RWPE2 (cell line): ENCODE results near the gene USP7.

ENCODE experiments used
- ATAC-seq: fragments of 200-7000 bp; cut with Tn5 transposase; 3 replicates; pipeline ENCODE4 v1.9.1; 2021; ENCODE audit warnings: low read depth
- DNase-seq: peaks from one replicate; pipeline ENCODE4 v3.0.0-alpha.2; 2020; ENCODE audit warnings: low spot score
- H3K27ac ChIP-seq: fragments of 450-650 bp; 2 replicates; pipeline ENCODE4 v1.5.1; 2017; ENCODE audit warnings: mild to moderate bottlenecking; ENCODE audit not compliant: poor library complexity, severe bottlenecking
- H3K27me3 ChIP-seq: fragments of 250-450 bp; sonication (Bioruptor Pico); 2 replicates; pipeline ENCODE4 v1.5.1; 2021; ENCODE audit warnings: mild to moderate bottlenecking, moderate library complexity; ENCODE audit not compliant: insufficient read depth, poor library complexity, severe bottlenecking
- H3K36me3 ChIP-seq: fragments of 250-450 bp; sonication (Bioruptor Pico); 2 replicates; pipeline ENCODE4 v1.5.1; 2020; ENCODE audit warnings: low read depth, mild to moderate bottlenecking, moderate library complexity
- H3K4me1 ChIP-seq: fragments of 250-450 bp; sonication (Bioruptor Pico); 2 replicates; pipeline ENCODE4 v1.5.1; 2021; ENCODE audit warnings: mild to moderate bottlenecking, moderate library complexity; ENCODE audit not compliant: insufficient read depth, poor library complexity, severe bottlenecking
- H3K4me3 ChIP-seq: fragments of 250-450 bp; sonication (Bioruptor Pico); 2 replicates; pipeline ENCODE4 v1.5.1; 2021; ENCODE audit warnings: mild to moderate bottlenecking, moderate library complexity; ENCODE audit not compliant: severe bottlenecking
- H3K9me3 ChIP-seq: fragments of 250-450 bp; sonication (Bioruptor Pico); 2 replicates; pipeline ENCODE4 v1.5.1; 2021; ENCODE audit warnings: mild to moderate bottlenecking, moderate library complexity; ENCODE audit not compliant: severe bottlenecking
- CTCF ChIP-seq: fragments of 450-650 bp; IDR thresholded peaks from one replicate; pipeline ENCODE4 v1.5.1; 2017; ENCODE audit warnings: mild to moderate bottlenecking, moderate library complexity; ENCODE audit not compliant: poor library complexity, severe bottlenecking

The USP7 gene

DNA sequence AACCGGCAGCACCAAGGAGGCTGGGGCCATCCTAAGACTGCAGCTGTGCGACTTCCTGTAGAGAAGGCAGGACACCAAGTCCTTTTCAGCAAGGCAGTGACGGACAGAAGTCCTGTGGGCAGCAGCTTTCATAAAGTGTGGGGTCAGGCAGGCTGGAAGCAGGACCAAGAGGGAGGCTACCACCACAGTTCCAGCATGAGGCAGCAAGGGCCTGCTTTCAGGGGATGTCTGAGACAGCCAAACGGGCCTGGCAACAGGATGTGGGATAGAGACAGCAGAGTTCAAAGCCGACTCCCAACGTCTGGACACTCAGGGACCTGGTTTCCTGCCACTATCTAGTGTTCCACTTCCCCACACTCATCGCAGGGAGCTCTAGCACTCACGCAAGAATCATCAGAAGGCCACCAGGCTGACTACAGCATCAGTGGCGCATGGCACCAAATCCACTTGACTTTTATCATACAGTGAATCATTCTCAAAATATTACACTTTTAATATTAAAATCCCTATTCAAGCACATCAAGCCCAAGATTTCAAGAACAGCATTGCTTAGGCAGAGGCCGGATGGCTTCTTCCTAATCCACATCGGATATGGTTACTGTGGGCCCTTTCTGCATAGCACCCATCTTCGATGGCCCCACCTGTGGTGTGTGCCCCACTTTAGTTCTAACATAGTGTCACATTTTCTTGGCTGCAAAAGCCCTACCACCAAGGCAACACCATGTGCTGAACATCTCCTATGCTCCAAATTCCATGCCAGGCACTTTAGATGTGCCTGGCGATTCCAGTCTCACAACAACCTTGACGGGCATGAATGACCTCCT lies 5.2 kb downstream of the USP7 start:
- Histone ChIP-seq H3K9me3 (no peaks in the 10 kb centered on the region), H3K4me3 (no peak overlapping the region), H3K27me3 (no peaks in the 10 kb centered on the region), H3K27ac (peak overlapping the region; percentile 6), H3K36me3 (peaks cover 5% of the 10 kb centered on the region), H3K4me1 (peaks cover 34% of the 10 kb centered on the region)
- ATAC-seq (peak; percentile 45), DNase-seq (no peak)
- no peak for TF ChIP-seq CTCF

DNA sequence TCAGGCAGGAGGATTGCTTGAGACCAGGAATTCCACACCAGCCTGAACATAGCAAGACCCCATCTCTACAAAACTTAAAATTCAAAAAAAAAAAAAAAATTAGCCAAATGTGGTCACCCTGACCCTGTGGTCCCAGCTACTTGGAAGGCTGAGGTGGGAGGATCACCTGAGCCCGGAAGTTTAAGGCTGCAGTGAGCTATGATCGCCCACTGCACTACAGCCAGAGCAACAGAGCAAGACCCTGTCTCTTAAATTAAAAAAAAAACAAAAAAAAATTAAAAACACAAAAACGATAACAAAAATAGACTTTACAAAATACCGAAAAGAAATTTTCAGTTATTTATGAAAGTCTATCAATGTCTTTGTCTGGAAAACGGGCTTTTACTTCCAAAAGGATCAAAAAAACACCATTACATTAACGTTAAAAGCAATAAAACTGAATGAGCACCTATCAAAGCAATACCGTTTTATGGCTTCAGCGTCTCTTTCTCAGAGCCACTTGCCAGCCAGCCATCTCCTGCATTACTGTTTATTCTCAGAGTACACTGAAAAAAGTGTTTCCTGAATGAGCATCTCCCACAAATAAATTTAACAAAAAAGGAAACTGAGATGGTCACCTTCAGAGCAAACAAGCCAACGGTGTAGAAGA lies 6.1 kb downstream of the USP7 start:
- no peaks in the 10 kb centered on the region for H3K27me3 ChIP-seq
- DNase-seq (no peak), ATAC-seq (no peak)
- no peaks in the 10 kb centered on the region for H3K9me3 ChIP-seq
- no peak for TF ChIP-seq CTCF
- H3K36me3 ChIP-seq, result peaks cover 5% of the 10 kb centered on the region
- peaks cover 34% of the 10 kb centered on the region for H3K4me1 ChIP-seq
- H3K4me3 ChIP-seq, result no peak overlapping the region
- H3K27ac ChIP-seq, result no peak overlapping the region

DNA sequence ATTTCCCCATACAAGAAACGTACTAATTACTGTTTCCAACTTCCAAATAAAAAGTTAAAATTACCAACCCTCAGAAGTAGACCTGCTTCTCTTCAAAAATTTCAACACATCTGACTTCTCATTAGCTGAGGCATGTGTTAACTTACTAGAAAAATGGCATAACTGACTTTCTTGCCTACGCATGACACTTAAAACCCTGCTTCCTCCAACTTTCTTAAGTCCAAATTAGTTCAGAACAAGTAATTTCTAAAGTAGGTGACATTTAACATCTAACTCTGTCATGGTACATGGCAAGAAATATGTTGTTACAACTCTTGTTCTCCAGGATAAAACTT lies 6.7 kb downstream of the USP7 start:
- DNase-seq (no peak), ATAC-seq (no peak)
- Histone ChIP-seq H3K27me3 (no peaks in the 10 kb centered on the region), H3K36me3 (peaks cover 5% of the 10 kb centered on the region), H3K4me3 (no peak overlapping the region), H3K9me3 (no peaks in the 10 kb centered on the region), H3K27ac (no peak overlapping the region), H3K4me1 (peaks cover 34% of the 10 kb centered on the region)
- no peak for TF ChIP-seq CTCF

DNA sequence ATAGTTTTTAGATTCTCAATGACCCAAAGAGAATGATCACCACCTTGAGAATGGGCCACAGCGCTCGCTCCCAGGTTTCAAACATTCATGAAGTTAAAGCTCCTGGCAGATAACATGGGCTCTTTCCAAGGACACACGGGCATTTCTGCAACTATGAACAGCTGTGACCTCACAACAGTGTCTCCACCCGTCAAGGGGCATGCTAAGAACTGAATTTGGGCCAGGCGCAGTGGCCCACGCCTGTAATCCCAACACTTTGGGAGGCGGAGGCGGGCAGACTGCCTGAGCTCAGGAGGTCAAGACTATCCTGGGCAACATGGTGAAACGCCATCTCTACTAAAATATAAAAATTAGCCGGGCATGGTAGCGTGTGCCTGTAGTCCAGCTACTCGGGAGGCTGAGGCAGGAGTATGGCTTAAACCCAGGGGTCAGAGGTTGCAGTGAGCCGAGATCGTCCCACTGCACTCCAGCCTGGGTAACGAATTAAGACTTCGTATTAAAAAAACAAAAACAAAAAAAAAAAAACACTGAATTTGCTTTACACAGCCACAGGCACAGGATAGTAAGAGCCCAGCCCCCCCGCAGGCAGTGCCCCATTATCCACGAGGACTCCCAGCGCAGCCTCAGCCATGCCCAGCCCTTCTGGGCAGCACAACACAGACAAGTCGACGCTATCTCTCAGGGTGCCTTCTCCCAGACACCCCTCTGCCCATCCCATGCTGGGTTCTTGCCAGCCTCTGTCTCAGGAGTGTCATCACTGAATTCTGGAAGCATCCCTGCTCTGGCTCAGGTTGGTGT lies 7.2 kb downstream of the USP7 start:
- H3K27me3 ChIP-seq, result no peaks in the 10 kb centered on the region

More for the DNA sequence above, 7.2 kb downstream of the USP7 start:
- ATAC-seq, result 0 out of 3 replicates have a peak, but pooled peaks have one; percentile 13
- Histone ChIP-seq H3K36me3 (no peaks in the 10 kb centered on the region; the same call in 1 of the 2 replicates), H3K4me3 (no peak overlapping the region), H3K4me1 (peaks cover 34% of the 10 kb centered on the region), H3K9me3 (no peaks in the 10 kb centered on the region), H3K27ac (no peak overlapping the region)
- no peak for DNase-seq
- TF ChIP-seq CTCF, result no peak
